Esophagus squamous epithelium (tissue), 5 donors: ENCODE data around the gene TMEM266. TPM values are rescaled to one million over a fixed set of nuclear protein-coding genes. Genes with fewer than 3 reads are reported as not detected.
A peak's percentile ranks its signal among the peaks of the same experiment; 100 is the strongest.

ENCODE experiments used
- DNase-seq: peaks from one replicate; lab custom pipeline; 2025; lab: John Stamatoyannopoulos, UW
- H3K27ac ChIP-seq, 4 donors: fragments of 200-600 bp; sonication (generic); one replicate each; pipeline ENCODE4 v1.5.1; 2016 to 2019; ENCODE audit warnings: mild to moderate bottlenecking in 1 of 4
- H3K27me3 ChIP-seq, 4 donors: fragments of 200-600 bp; sonication (generic); 1 replicate in 3 of 4; 2 replicates in 1 of 4; pipeline versions ENCODE4 v1.5.1 to v1.6.0; 2017 to 2021; ENCODE audit warnings: antibody characterized with exemption in 1 of 4
- H3K36me3 ChIP-seq, 3 donors: fragments of 200-600 bp; sonication (generic); one replicate each; pipeline ENCODE4 v1.5.1; 2016 to 2019
- H3K4me1 ChIP-seq, 3 donors: fragments of 200-600 bp; sonication (generic); one replicate each; pipeline ENCODE4 v1.5.1; 2017 to 2019
- H3K4me3 ChIP-seq, 4 donors: fragments of 200-600 bp; sonication (generic); 1 replicate in 3 of 4; 2 replicates in 1 of 4; pipeline ENCODE4 v1.5.1; 2016 to 2019; ENCODE audit warnings: mild to moderate bottlenecking in 2 of 4, moderate library complexity in 1 of 4
- H3K9me3 ChIP-seq, 3 donors: fragments of 200-600 bp; sonication (generic); one replicate each; pipeline ENCODE4 v1.5.1; 2016 to 2019
- POLR2A ChIP-seq, 4 donors: fragments of 450-650 bp; IDR thresholded peaks; one replicate each; pipeline ENCODE4 v1.6.1; 2017; ENCODE audit warnings: antibody characterized with exemption in 4 of 4, mild to moderate bottlenecking in 4 of 4, moderate library complexity in 3 of 4
- WGBS, 2 donors: methylation state at CpG; one replicate each; pipeline ENCODE4 v1.1.5; 2018; 5-methylcytosine and 5-hydroxymethylcytosine counted together
- intact Hi-C: fragments of 100-400 bp; cut with DNase I; formaldehyde crosslinking; loops from one replicate; pipeline ENCODE4 v1.15.0; 2022
- total RNA-seq, 4 donors: library from RNA; depleted of rRNA; stranded (reverse); fragments of >200 nt; gene quantifications; one replicate each; pipeline ENCODE4 v1.1.0, GENCODE V29; 2016
- TF ChIP-seq, protein P1 (sequence below), 6 experiments: fragments of 450-650 bp in 4 of 6; fragments of 200-600 bp in 2 of 6; sonication (generic) in 2 of 6; IDR thresholded peaks; one replicate each; pipeline ENCODE4 v1.5.1; 2016 to 2019; ENCODE audit warnings: antibody characterized with exemption in 6 of 6, mild to moderate bottlenecking in 4 of 6, moderate library complexity in 4 of 6
- donor health status: DM: yes; HTN: yes; CAD: no.

The TMEM266 gene
- total RNA-seq, 4 donors from 2014 or later, result 0.19 to 0.79 (median 0.29) TPM; not detected in 1

DNA sequence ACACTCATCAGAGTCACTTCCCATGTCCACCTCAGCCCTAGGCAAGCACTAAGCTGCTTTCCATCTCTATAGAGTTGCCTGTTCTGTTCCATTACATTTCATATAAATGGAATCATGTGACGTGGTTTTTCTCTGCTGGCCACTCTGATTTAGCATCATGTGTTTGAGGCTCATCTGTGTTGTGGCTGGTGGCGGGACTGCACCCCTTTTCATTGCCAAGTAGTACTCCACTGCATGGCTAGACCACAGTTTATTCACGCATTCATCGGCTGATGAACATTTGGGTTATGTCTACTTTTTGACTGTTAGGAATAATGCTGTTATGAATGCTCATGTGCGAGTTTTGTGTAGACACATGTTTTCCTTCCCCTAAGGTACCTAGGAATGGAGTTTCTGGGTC lies 114.9 kb downstream of the TMEM266 start:
- peaks cover 7 to 28% (median 19%) of the 10 kb centered on the region in 3 donors for H3K4me1 ChIP-seq
- intact Hi-C loops, result no loop called here
- H3K27me3 ChIP-seq, result peaks cover 0 to 38% (median 0%) of the 10 kb centered on the region in 4 donors
- no peaks in the 10 kb centered on the region for H3K36me3 ChIP-seq
- no peak for DNase-seq
- TF ChIP-seq, protein P1, sequence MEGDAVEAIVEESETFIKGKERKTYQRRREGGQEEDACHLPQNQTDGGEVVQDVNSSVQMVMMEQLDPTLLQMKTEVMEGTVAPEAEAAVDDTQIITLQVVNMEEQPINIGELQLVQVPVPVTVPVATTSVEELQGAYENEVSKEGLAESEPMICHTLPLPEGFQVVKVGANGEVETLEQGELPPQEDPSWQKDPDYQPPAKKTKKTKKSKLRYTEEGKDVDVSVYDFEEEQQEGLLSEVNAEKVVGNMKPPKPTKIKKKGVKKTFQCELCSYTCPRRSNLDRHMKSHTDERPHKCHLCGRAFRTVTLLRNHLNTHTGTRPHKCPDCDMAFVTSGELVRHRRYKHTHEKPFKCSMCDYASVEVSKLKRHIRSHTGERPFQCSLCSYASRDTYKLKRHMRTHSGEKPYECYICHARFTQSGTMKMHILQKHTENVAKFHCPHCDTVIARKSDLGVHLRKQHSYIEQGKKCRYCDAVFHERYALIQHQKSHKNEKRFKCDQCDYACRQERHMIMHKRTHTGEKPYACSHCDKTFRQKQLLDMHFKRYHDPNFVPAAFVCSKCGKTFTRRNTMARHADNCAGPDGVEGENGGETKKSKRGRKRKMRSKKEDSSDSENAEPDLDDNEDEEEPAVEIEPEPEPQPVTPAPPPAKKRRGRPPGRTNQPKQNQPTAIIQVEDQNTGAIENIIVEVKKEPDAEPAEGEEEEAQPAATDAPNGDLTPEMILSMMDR (IDR thresholded peaks at IDR 0.05), result no peak
- TF ChIP-seq POLR2A (IDR thresholded peaks at IDR 0.05), result no peak
- H3K4me3 ChIP-seq, result no peak overlapping the region
- H3K9me3 ChIP-seq, result no peaks in the 10 kb centered on the region
- H3K27ac ChIP-seq, result no peak overlapping the region
- 86 to 90% methylated on average over 5 of the region's 5 CpGs for WGBS, 2 donors

DNA sequence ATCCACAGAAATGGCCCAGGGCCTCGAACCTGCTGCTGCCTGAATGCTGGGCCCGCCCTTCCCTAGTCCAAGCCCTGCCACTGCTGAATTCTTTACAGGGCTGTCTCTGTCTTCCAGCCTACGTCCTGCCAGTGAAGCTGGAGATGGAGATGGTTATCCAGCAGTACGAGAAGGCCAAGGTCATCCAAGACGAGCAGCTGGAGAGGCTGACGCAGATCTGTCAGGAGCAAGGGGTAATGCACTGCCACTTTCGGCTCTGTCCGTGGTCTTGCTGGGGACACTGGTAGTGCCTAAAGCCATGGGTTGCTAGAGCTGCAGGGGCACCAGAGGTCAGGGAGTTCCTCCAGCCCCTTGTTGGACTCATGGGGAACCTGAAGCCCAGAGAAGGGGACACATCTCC lies 115.7 kb downstream of the TMEM266 start:
- peaks cover 0 to 39% (median 0%) of the 10 kb centered on the region in 4 donors for H3K27me3 ChIP-seq
- no peak for DNase-seq
- 100% methylated on average over 1 to 2 of the region's 8 CpGs for WGBS, 2 donors

DNA sequence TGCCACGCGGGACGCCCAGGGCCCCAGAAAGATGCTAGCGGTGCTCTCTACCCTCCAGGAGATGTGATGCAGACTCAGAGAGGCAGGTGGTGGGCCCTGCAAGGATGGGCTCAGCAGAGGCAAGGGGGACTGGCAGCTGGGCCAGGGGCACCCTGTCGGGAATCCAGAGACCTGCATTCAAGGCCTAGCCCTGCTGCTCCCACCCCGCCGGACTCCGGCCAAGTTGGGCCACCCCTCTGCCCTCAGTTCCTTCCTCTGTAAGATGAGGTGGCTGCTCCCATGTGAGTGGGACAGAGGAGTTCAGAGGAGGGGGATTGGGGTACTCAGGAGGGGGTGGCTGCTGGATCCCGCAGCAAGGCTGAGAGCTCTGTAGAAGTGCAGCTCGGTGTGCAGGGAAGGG lies 116.3 kb downstream of the TMEM266 start:
- no peak for DNase-seq
- peaks cover 7 to 17% (median 13%) of the 10 kb centered on the region in 3 donors for H3K4me1 ChIP-seq
- no peak overlapping the region for H3K4me3 ChIP-seq
- intact Hi-C loops, result no loop called here
- peaks cover 0 to 39% (median 0%) of the 10 kb centered on the region in 4 donors for H3K27me3 ChIP-seq
- TF ChIP-seq, protein P1 (IDR thresholded peaks at IDR 0.05), result no peak
- TF ChIP-seq POLR2A (IDR thresholded peaks at IDR 0.05), result no peak
- no peaks in the 10 kb centered on the region for H3K9me3 ChIP-seq
- WGBS, 2 donors, result 85 to 100% methylated on average over 2 of the region's 10 CpGs
- no peaks in the 10 kb centered on the region for H3K36me3 ChIP-seq
- no peak overlapping the region for H3K27ac ChIP-seq

More for the DNA sequence above, 115.7 kb downstream of the TMEM266 start:
- H3K9me3 ChIP-seq, result no peaks in the 10 kb centered on the region
- intact Hi-C loops, result no loop called here
- H3K27ac ChIP-seq, result no peak overlapping the region
- H3K36me3 ChIP-seq, result no peaks in the 10 kb centered on the region
- no peak for TF ChIP-seq POLR2A (IDR thresholded peaks at IDR 0.05)
- TF ChIP-seq, protein P1 (IDR thresholded peaks at IDR 0.05), result no peak
- H3K4me3 ChIP-seq, result no peak overlapping the region
- H3K4me1 ChIP-seq, result peaks cover 7 to 21% (median 16%) of the 10 kb centered on the region in 3 donors

- 88 to 100% methylated on average over 2 to 9 of the region's 15 CpGs for WGBS, 2 donors
- Histone ChIP-seq H3K36me3 (no peaks in the 10 kb centered on the region), H3K4me3 (no peak overlapping the region), H3K4me1 (peaks cover 7 to 17% (median 13%) of the 10 kb centered on the region in 3 donors), H3K27me3 (peaks cover 0 to 39% (median 0%) of the 10 kb centered on the region in 4 donors), H3K9me3 (no peaks in the 10 kb centered on the region), H3K27ac (no peak overlapping the region)
- intact Hi-C loops, result no loop called here
- TF ChIP-seq, protein P1 (IDR thresholded peaks at IDR 0.05), result no peak
- no peak for TF ChIP-seq POLR2A (IDR thresholded peaks at IDR 0.05)
- DNase-seq, result no peak
These were observed 116.8 kb downstream of the TMEM266 start for GRCh38 chr15:76176487-76177085.

DNA sequence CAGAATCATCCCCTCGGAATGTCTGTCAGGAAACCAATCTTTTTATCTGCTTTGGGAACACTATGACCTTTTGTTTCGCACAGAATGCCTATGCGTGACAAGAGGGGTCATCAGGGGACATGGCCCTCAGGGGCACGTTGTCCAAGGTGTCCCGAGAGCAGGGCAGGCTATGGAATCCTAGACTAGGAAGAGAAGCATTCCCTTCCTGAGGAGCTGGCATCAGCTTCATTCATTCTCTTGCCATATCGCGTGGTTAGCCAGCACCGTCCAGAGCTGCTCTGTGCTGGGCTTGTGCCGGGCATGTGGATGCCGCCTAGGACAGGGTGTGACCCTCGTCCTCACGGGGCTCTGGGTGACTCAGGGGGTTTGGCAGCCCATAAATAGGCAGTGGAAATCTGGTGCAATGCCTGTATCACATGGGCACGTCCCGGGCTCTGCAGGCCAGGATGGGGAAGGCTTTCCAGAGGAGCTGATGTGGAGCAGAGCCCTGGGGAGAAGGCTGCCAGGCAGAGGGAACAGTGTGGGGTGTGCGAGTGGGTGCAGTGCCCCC lies 117.8 kb downstream of the TMEM266 start:
- intact Hi-C loops, result no loop called here
- peaks cover 7 to 17% (median 13%) of the 10 kb centered on the region in 3 donors for H3K4me1 ChIP-seq
- H3K27ac ChIP-seq, result peak overlapping the region in 2 of 4 donors; percentile 1 to 32
- 39 to 52% methylated on average over 2 to 12 of the region's 15 CpGs for WGBS, 2 donors
- no peaks in the 10 kb centered on the region for H3K36me3 ChIP-seq
- H3K9me3 ChIP-seq, result no peaks in the 10 kb centered on the region
- no peak for DNase-seq
- H3K4me3 ChIP-seq, result no peak overlapping the region
- TF ChIP-seq POLR2A (IDR thresholded peaks at IDR 0.05), result no peak
- TF ChIP-seq, protein P1 (IDR thresholded peaks at IDR 0.05), result no peak
- peaks cover 0 to 39% (median 0%) of the 10 kb centered on the region in 4 donors for H3K27me3 ChIP-seq
